GM18519 (cell line): ENCODE results near the gene PRODH2.
"Not testable (repeated sequence)": the region's sequence is repeated elsewhere in the genome, so short reads cannot be mapped to it uniquely, and the experiment has no call there.

Source experiments
- ATAC-seq: cut with Tn5 transposase; IDR thresholded peaks from one replicate; pipeline ENCODE4 v1.9.1; 2021; ENCODE audit warnings: mild to moderate bottlenecking, moderate library complexity; ENCODE audit not compliant: unreplicated experiment, low FRiP score

The PRODH2 gene

DNA sequence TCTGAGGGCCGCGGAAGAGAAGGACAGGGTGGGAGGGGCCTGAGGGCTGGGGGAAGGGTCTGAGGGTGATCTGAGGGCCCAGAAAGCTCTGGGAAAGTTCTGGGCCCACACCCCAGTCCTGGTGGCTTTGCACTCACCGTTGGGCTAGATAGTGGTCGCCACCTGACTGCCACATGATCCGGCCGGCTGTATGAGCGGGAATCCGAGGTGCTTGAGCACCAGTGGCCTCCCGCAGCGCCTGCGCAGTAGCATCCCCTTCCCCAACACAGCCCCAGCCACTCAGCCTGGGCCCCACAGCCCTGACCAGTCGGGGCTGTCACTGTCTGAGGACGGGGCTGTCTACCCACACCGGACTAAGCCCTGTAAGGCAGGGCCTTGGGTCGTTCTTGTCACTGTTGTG is 15.0 kb downstream of the PRODH2 start:
- no peak for ATAC-seq

DNA sequence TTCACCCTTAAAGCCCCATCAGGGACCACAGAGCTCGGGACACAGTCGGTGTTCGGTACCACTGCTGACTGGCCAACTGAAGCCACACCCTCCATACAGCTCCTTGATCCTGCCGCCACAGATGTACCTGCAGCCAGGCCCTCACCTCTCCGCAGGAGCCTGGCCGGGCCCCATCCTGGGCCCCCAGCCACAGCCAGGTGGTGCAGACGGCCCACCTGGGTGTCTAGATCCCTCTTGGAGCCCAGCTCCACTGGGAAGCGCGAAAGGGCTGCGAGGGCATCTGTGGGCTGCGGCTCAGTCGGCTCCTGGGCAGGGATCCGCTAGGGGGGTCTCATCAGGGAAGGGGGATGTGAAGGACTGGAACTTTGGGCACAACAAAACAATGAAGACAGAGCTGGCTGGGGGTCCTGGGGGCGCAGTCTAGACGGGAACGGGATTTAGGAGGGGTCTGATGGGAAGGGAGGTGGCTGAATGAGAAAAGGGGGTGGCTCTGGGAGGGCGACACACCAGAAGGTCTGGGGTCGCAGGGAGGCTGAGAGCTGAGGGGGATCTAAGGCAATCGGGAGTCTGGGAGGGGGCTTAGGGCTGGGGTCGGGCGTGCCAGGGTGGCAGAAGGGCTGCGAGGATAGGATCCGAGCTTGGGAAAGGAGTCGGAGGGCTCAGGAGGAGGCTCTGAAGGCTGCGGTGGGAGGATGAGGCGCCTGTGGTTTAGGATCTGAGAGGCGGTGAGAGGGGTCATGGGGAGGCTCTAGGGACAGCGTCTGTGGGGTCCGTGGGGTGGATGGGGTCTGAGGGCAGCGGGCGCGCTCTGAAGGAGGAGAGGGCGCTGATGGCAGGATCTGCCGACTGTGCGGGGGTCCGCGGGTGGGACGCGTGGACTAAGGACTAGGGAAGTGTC is 15.8 kb downstream of the PRODH2 start:
- no peak for ATAC-seq

DNA sequence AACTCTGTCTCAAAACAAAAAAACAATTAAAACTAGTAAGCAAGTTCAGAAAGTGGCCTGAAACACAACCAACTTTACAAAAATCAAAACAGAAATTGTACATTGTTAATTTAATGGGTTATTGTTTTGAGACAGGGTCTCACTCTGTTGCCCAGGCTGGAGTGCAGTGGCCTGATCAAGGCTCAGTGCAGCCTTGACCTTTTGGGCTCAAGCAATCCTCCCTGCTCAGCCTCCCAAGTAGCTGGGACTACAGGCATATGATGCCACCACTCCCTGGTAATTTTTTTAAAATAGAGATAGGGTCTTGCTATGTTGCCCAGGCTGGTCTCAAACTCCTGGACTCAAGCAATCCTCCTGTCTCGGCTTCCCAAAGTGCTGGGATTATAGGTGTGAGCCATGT is 17.1 kb downstream of the PRODH2 start:
- ATAC-seq, result not testable (repeated sequence)

DNA sequence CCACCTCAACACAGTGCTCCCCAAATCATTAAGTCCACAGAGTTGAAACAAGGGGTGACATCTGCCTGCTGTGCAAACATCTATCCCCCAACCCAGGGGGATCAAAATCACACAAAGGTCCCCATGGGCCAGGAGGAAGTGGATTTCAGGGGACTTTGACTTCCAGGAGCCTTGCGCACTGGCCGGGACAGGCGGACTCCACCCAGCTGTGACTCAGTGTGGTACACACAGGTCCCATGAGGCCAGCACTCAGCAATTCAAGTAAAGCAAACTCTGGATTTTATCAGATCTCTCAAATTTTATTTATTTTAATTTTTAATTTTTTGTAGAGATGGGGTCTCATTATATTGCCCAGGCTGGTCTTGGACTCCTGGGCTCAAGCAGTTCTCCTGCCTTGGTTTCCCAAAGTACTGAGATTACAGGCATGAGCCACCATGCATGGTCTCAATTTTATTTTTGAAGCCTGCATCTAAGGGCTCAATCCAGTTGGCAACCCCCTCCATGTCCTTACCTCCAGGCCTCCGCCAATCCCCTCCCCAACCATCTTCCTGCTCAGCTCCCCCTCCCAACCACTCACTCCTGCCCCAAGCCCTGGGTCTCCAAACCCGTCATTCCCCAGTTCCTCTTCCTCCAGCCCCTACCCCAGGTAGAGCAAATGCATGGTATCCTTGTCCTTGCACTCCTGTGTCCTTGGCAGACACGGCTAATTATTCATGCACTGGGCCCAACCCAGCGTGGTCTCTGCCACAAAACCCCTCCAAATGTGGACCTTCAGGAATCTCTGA is 19.1 kb downstream of the PRODH2 start:
- ATAC-seq, result no peak

DNA sequence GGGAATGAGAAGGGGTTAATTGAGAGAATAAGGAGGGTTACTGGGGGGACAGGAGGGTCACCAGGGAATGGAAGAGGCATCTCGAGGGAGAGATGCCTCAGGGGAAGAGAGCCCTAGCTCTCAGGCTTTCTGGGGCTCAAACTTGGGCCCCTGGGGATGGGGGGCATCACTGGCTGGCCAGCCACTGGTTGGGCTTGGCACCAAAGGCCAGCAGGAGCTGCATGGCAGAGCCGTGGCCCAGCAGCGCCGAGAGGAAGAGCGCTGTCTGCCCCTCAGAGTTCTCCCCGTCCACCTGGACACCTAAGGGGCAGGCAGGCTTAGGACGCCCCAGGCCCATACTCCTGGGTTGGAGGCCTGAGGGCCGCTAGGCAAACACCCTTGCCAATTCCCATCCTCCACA is 19.8 kb downstream of the PRODH2 start:
- ATAC-seq, result no peak

DNA sequence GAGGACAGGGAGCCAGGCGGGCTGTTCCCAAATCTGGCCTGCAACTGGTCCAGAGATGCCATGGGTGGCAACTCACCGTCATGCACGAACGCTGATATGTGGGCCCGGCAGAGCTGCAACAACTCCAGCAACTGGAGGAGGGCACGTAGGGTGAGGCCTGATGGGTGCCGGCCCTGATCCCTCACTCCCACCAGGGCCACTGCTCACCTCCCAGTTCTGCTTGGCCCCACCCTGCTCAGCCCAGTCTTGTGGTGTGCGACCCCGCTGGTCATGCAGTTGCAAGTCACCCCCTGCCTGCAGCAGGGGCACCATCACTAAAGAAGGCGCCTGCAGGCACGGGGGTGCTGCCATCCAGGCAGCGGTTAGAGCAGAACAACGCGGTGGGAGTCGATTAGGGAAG is 20.3 kb downstream of the PRODH2 start:
- ATAC-seq, result no peak

DNA sequence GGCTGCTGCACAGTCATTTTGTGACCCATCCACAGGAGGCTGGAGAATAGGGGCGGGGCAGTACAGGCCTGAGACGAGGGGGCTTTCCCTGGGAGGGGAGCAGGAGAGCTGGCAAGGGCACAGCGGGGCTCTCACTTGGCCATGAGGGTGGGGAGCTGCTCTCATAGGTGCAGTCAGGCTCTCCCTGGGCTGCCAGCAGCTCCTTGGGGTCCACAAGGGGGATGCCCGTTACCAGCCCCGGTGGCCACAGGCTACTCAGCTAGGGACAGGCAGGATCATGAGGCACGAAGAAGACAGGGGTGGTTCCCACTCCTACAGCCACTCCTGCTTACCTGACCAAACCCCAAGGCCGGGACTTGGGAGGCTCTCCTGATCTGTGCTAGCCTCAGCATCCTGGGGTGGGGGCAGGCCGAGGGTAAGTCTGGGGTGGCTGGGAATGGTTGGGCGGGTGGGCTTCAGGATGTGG is 20.8 kb downstream of the PRODH2 start:
- no peak for ATAC-seq

DNA sequence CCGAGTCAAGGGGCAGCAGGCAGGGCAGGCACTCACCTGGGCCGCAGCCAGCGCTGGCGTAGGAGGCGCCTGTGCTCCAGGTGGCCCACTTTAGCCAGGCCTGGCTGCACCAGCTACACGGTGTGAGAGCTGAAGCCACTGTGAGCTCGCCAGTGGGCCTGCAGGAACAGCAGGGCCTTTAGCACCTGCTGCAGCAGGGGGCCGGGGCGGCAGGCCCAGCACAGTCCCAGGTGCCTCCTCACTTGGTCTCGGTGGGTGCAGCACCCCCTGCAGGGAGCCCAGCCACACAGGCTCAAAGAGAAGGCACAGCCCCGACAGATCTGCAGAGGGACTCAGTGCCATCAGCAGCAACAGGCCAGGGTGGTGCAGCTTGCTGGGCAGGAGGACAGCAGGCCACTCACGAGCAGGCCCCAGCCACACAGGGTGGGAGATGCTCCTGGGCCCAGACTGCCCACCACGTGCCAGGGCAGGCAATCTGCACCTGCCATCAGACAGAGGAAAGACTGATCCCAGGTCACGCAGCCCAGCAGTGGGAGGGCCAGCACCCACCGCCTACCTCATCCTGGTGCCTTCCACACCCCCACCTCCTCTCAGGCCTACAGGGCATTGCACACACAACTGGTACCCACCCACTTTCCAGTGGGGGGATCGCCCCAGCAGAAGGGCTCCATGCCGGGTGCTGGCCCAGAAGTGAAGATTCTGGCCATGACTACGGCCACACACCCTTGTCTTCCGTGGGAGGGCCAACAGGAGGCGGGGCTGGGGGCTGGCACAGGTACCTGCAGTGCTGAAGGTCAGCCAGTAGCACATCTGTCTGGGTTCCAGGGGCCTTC is 21.4 kb downstream of the PRODH2 start:
- no peak for ATAC-seq

DNA sequence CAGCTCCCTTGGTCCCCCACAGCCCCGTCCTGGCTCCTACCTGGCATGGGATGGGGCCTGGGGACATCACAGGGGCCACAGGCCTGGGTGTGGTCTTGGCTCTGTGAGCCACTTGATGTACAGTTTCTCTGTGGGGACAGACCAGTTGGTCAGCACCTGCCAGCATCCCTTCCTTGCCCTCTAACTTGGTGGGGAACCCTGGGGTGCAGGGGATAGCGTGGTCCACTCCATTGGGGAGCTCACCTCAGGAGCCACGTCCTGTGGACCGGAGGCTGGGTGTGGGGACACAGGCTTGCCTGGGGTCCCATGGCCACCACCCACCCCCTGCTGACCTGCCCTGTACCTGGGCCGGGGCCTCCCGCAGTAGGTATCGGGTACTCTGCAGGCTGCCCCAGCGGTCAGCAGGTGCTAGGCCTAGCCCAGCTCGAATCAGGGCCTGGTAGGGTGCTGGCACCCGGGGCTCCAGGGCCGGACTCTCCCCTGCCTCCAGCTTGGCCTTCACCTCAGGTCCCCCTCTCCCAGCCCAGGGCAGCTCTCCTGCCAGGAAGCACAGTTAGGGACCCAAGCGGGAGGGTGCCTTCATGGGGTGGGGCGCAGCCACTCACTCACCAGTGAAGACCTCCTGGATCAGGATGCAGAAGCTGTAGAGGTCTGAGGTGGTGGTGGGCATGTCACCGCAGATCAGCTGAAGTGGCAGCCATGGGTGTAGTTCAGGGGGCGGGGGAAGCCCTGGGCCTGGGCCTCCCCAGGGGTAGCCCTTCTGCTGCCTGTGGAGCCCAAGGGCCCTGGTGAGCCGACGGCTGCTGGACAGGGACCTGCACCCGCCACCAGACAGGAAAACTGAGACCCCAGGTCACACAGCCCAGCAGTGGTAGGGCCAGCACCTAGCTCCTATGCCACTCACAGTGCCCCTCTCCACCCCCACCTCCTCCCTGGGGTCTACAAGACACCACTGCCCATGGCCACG is 22.4 kb downstream of the PRODH2 start:
- no peak for ATAC-seq

DNA sequence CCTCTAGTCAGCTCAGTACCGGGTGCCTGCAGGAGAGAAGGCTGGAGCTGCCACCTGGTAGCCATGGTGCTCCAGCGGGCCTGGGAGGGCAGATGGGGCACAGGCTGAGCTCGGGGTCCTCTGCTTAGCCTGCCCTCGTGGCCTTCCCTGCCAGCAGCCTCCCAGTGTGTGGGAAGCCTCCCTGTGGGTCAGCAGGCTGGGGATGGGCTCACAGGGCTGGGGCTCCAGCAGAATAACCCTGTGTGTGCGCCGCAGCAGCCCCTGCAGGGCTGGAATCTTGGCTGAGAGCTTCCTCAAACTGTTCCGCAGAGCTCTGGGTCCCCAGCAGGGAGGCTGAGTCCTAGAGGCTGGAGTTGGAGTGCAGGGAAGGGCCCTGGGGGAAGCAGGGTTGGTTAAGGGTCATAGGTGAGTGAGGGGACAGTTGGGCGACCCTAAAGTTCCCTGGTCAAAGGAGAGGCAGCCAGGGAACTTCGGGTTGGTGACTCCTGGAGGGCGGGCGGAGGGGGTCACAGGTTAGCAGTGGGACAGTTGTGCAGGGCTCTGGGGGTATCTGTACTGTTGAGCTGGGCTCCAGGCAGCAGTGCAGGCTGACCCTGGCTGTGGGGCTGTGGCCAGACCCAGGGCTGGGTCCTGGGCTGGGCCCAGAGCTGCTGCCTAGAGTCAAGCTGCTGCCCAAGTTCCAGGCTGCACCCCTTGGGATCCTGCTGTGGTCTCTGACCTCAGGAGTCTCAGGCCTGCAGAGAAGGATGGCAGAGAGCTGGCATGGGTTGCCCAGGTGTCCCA is 23.3 kb downstream of the PRODH2 start:
- ATAC-seq, result no peak

DNA sequence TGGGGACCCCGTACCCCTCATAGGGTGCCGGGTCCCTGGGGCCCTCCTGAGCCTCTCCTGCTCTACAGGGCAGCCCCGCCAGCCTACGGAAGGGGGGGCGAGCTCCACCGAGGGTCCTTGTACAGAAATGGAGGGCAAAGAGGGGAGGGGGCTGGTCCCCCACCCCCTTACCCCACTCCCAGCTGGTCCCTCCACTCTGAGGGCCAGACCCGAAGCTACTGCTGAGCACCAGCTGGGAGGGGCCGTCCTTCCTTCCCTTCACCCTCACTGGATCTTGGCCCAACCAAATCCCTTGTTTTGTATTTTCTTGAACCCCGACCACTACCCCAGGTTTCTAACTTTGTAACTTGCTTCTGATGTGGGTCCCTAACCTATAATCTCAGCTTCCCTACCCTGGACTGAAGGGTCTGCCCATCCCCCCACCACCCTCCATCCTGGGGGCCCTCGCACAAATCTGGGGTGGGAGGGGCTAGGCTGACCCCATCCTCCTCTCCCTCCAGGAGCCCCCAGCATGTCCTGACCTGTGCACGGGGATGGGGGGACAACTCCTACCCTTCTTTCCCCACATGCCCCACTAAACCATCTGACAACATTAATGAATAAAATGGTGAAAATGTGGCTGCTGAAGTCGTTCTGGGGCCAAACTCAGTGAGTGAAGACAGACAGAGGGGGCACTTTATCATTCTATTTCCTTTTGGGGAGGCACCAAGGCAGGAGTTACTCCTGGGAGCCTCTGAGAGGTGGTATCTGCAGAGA is 24.3 kb downstream of the PRODH2 start:
- no peak for ATAC-seq

DNA sequence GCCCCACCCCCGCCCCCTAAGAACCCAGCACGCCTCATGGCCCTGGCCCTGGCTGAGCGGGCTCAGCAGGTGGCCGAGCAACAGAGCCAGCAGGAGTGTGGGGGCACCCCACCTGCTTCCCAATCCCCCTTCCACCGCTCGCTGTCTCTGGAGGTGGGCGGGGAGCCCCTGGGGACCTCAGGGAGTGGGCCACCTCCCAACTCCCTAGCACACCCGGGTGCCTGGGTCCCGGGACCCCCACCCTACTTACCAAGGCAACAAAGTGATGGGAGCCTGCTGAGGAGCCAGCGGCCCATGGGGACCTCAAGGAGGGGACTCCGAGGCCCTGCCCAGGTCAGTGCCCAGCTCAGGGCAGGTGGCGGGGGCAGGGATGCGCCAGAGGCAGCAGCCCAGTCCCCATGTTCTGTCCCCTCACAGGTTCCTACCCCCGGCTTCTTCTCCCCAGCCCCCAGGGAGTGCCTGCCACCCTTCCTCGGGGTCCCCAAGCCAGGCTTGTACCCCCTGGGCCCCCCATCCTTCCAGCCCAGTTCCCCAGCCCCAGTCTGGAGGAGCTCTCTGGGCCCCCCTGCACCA is 25.3 kb downstream of the PRODH2 start:
- no peak for ATAC-seq

DNA sequence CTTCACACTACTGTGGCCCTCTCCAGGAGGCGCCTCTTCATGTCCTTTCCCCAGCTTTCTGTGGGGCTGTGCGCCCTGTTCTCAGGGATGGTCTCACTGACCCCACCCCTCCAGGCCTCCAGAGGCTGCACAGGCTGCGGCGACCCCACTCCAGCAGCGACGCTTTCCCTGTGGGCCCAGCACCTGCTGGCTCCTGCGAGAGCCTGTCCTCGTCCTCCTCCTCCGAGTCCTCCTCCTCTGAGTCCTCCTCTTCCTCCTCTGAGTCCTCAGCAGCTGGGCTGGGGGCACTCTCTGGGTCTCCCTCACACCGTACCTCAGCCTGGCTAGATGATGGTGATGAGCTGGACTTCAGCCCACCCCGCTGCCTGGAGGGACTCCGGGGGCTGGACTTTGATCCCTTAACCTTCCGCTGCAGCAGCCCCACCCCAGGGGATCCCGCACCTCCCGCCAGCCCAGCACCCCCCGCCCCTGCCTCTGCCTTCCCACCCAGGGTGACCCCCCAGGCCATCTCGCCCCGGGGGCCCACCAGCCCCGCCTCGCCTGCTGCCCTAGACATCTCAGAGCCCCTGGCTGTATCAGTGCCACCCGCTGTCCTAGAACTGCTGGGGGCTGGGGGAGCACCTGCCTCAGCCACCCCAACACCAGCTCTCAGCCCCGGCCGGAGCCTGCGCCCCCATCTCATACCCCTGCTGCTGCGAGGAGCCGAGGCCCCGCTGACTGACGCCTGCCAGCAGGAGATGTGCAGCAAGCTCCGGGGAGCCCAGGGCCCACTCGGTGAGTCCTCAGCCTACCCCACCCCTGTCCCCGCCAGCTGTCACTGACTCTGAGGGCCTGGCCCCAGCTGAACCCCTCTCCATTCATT is 26.1 kb downstream of the PRODH2 start:
- no peak for ATAC-seq

DNA sequence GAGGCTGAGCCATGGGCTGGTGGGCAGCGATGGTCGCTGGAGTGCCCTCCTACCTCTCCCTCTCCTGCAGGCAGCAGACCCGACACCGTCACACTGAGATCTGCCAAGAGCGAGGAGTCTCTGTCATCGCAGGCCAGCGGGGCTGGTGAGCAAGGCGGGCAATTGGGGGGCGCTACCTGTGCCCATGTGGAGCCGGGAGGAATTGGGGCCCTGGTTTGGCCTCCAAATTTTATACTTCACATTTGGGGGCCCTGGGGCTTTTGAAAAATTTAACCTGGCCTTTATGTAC is 27.4 kb downstream of the PRODH2 start:
- no peak for ATAC-seq

DNA sequence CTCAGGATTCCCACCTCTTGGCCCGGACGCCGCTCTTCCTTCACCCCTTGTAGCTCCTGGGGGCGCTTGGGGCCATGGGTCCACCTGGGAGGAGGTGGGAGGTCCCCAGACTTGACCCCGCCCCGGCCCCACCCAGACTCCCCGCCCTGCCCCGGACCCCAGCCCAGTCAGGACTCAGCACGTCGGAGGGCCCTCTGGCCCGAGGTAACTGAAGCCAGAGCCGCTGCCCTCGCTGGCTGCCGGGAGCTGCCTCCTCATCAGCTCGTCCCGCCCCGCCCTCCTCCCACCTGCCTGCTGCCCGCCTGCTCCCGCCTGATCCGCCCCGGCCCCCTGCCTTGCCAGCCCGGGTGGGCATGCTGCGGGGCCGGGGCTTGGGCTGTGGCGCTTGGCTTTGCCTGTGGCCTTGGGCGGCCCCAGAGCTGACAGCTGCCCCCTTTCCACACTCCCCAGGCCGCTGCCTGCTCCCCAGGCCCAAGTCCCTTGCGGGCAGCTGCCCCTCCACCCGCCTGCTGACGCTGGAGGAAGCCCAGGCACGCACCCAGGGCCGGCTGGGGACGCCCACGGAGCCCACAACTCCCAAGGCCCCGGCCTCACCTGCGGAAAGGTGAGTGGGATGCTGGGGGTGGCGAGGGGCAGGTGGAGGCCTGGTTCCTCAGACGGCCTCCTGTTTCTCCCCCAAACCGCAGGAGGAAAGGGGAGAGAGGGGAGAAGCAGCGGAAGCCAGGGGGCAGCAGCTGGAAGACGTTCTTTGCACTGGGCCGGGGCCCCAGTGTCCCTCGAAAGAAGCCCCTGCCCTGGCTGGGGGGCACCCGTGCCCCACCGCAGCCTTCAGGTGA is 27.9 kb downstream of the PRODH2 start:
- ATAC-seq, result no peak
